K562 (cell line): Measurements from ENCODE around the gene PPP4R3B. TPM values are rescaled to one million over a fixed set of nuclear protein-coding genes. Genes with fewer than 3 reads are reported as not detected.

Experiments
- ADNP ChIP-seq: fragments of 200-800 bp; sonication (Bioruptor generic); IDR thresholded peaks from 2 replicates; pipeline ENCODE4 v1.6.1; 2016; ENCODE audit warnings: missing genetic modification characterization, missing compliant biosample characterization
- CXXC5 ChIP-seq: fragments of 250-450 bp; sonication (Bioruptor Pico); IDR thresholded peaks from 2 replicates; pipeline ENCODE4 v1.8.0; 2022; ENCODE audit warnings: inconsistent platforms, mild to moderate bottlenecking, moderate library complexity
- DPF2 ChIP-seq: fragments of 450-650 bp; IDR thresholded peaks from 2 replicates; pipeline ENCODE4 v1.6.1; 2016
- ELF4 ChIP-seq: fragments of 450-650 bp; formaldehyde crosslinking; IDR thresholded peaks from 2 replicates; pipeline ENCODE4 v1.4.0; 2022; ENCODE audit warnings: missing genetic modification characterization
- FIP1L1 ChIP-seq: fragments of 200-400 bp; formaldehyde crosslinking; IDR thresholded peaks from 2 replicates; pipeline ENCODE4 v1.6.1; 2018; ENCODE audit warnings: mild to moderate bottlenecking, low read depth, low read length; ENCODE audit not compliant: poor library complexity, severe bottlenecking
- FOSL1 ChIP-seq: fragments of 200-800 bp; sonication (Bioruptor generic); conservative IDR thresholded peaks from 2 replicates; pipeline ENCODE4 v1.6.1; 2016; ENCODE audit warnings: missing genetic modification characterization, missing compliant biosample characterization
- L3MBTL2 ChIP-seq: fragments of 450-650 bp; IDR thresholded peaks from 2 replicates; pipeline ENCODE4 v1.6.1; 2016; ENCODE audit warnings: mild to moderate bottlenecking, moderate library complexity
- MAFG ChIP-seq: fragments of 450-650 bp; conservative IDR thresholded peaks from 2 replicates; pipeline ENCODE4 v1.6.1; 2016; ENCODE audit warnings: missing genetic modification characterization, missing compliant biosample characterization
- MYBL2 ChIP-seq, 2 experiments: fragments of 450-650 bp in 1 of 2; sonication (generic) in 1 of 2; formaldehyde crosslinking in 1 of 2; IDR thresholded peaks; 2 replicates each; pipeline versions ENCODE4 v1.6.1 to v1.8.1; 2017 to 2022; ENCODE audit warnings: borderline replicate concordance in 1 of 2, inconsistent platforms in 1 of 2, low read depth in 1 of 2, mild to moderate bottlenecking in 1 of 2, missing genetic modification reagents in 1 of 2, moderate library complexity in 1 of 2
- NFE2 ChIP-seq: IDR thresholded peaks from 2 replicates; pipeline ENCODE4 v1.6.1; 2014; ENCODE audit warnings: antibody characterized with exemption, low read depth
- PHTF2 ChIP-seq: fragments of 250-450 bp; sonication (Bioruptor Pico); IDR thresholded peaks from 2 replicates; pipeline ENCODE4 v1.5.0; 2021; ENCODE audit warnings: mild to moderate bottlenecking
- POLR2H ChIP-seq: IDR thresholded peaks from 2 replicates; pipeline ENCODE4 v1.6.1; 2016; ENCODE audit warnings: missing genetic modification characterization, low read depth, mild to moderate bottlenecking, control low read depth, missing compliant biosample characterization, moderate library complexity
- SLC30A9 ChIP-seq: fragments of 250-450 bp; sonication (Bioruptor Pico); IDR thresholded peaks from 2 replicates; pipeline ENCODE4 v1.8.0; 2022; ENCODE audit warnings: mild to moderate bottlenecking, moderate library complexity
- SMAD2 ChIP-seq: fragments of 150-350 bp; IDR thresholded peaks from 2 replicates; pipeline ENCODE4 v1.6.1; 2014; ENCODE audit warnings: low read depth, mild to moderate bottlenecking, low read length
- SMARCA4 ChIP-seq: fragments of 450-650 bp; IDR thresholded peaks from 2 replicates; pipeline ENCODE4 v1.6.1; 2016
- SMARCC2 ChIP-seq: fragments of 450-650 bp; IDR thresholded peaks from 2 replicates; pipeline ENCODE4 v1.6.1; 2017; ENCODE audit warnings: antibody characterized with exemption, moderate library complexity, mild to moderate bottlenecking, low read depth
- TRIM24 ChIP-seq, 2 experiments: fragments of 450-650 bp; IDR thresholded peaks; 2 replicates each; pipeline ENCODE4 v1.6.1; 2016
- ZKSCAN3 ChIP-seq: fragments of 250-450 bp; sonication (Bioruptor Pico); IDR thresholded peaks from 2 replicates; pipeline ENCODE4 v1.4.0; 2020
- ZNF121 ChIP-seq: sonication (generic); formaldehyde crosslinking; conservative IDR thresholded peaks from 2 replicates; pipeline ENCODE4 v1.8.0; 2022; ENCODE audit warnings: missing genetic modification reagents
- ZNF23 ChIP-seq: fragments of 250-450 bp; sonication (Bioruptor Pico); IDR thresholded peaks from 2 replicates; pipeline ENCODE4 v1.4.0; 2020; ENCODE audit warnings: mild to moderate bottlenecking
- ZNF77 ChIP-seq: fragments of 250-450 bp; sonication (Bioruptor Pico); IDR thresholded peaks from 2 replicates; pipeline ENCODE4 v1.5.0; 2020
- polyA plus RNA-seq, 8 experiments: library from polyadenylated mRNA; depleted of rRNA in 4 of 8; stranded (reverse) in 5 of 8; unstranded in 3 of 8; fragments of >200 nt; fragmentation: Nextera tagmentation in 2 of 8; fragmentation: Illumina TruSeq in 1 of 8; extraction: Ambion mirVana in 2 of 8; extraction: Trizol in 1 of 8; gene quantifications; 2 replicates each; pipeline versions ENCODE4 v1.2.1 to v1.2.3, GENCODE V29; 2011 to 2014; ENCODE audit warnings: inconsistent platforms in 1 of 8, missing spikeins in 1 of 8
- total RNA-seq, 7 experiments: library from RNA; depleted of rRNA in 6 of 7; stranded (reverse); fragments of >200 nt in 6 of 7; fragmentation: Illumina TruSeq in 2 of 7; extraction: Trizol in 2 of 7; gene quantifications; 2 replicates each; pipeline versions ENCODE4 v1.2.1 to v1.2.3, GENCODE V29; 2011 to 2021; ENCODE audit warnings: low replicate concordance in 1 of 7
- TF ChIP-seq, protein P1 (sequence below): fragments of 450-650 bp; IDR thresholded peaks from 2 replicates; pipeline ENCODE4 v1.6.1; 2014; ENCODE audit warnings: low read depth, mild to moderate bottlenecking, moderate library complexity, borderline replicate concordance
- TF ChIP-seq, protein P2 (sequence below): sonication (generic); formaldehyde crosslinking; IDR thresholded peaks from 2 replicates; pipeline ENCODE4 v1.5.0; 2020; ENCODE audit warnings: missing genetic modification reagents
- TF ChIP-seq, protein P3 (sequence below): fragments of 250-450 bp; sonication (Bioruptor Pico); IDR thresholded peaks from 2 replicates; pipeline ENCODE4 v1.5.0; 2021; ENCODE audit warnings: mild to moderate bottlenecking, moderate library complexity
- TF ChIP-seq, protein P4 (sequence below): fragments of 450-650 bp; IDR thresholded peaks from 2 replicates; pipeline ENCODE4 v1.6.1; 2016; ENCODE audit warnings: antibody characterized with exemption

PPP4R3B gene
- total and polyA plus RNA-seq, 9 of the 15 experiments (the other 6 are each of a cell fraction or from before 2014, with no cell fraction given), result 13.2 to 59.2 (median 41.9) TPM

DNA sequence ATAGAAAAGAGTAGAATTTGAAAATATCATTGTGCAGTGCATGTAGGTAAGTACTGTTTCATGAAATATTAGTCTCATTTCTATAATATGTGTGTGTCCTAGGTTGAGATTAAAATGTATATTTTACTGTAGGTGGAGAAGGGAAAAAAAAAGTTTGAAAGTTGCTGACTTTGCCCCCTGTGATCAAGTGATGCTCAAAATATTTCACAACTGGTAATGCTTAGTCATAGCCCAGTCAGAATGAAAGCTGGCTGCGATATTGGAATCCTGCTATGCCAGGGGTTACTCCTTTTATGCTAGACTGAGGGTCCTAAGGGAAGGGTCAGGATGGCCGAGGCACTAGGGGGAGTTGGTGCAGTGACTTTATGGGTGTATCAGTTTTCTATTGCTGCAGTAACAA is 117.4 kb downstream of the PPP4R3B start (continued):
- TF ChIP-seq SMARCC2 (no peak), SMARCA4 (peak; percentile 46; the same call in 1 of the 2 replicates), MAFG (tag) (peak; percentile 91), SMAD2 (no peak), POLR2H (tag) (no peak), FIP1L1 (no peak), CXXC5 (CRISPR knock-in tag) (no peak), ZNF23 (no peak), ZNF77 (no peak), ELF4 (CRISPR knock-in tag) (no peak), TRIM24 (IDR thresholded peaks at IDR 0.05) (peak; percentile 55 to 65; a peak in 3 of 4 replicates), DPF2 (peak; percentile 68; the same call in 1 of the 2 replicates), MYBL2 (IDR thresholded peaks at IDR 0.05; ENCODE audit: low read depth) (no peak), MYBL2 (CRISPR knock-in tag; IDR thresholded peaks at IDR 0.05; ENCODE audit: borderline replicate concordance) (no peak), PHTF2 (CRISPR knock-in tag) (no peak), ADNP (tag) (no peak), L3MBTL2 (no peak), FOSL1 (0 out of 2 replicates have a peak, but pooled peaks have one; percentile 30), NFE2 (peak; percentile 76), ZNF121 (no peak), SLC30A9 (CRISPR knock-in tag) (no peak), ZKSCAN3 (CRISPR knock-in tag) (no peak)
- TF ChIP-seq, protein P1, sequence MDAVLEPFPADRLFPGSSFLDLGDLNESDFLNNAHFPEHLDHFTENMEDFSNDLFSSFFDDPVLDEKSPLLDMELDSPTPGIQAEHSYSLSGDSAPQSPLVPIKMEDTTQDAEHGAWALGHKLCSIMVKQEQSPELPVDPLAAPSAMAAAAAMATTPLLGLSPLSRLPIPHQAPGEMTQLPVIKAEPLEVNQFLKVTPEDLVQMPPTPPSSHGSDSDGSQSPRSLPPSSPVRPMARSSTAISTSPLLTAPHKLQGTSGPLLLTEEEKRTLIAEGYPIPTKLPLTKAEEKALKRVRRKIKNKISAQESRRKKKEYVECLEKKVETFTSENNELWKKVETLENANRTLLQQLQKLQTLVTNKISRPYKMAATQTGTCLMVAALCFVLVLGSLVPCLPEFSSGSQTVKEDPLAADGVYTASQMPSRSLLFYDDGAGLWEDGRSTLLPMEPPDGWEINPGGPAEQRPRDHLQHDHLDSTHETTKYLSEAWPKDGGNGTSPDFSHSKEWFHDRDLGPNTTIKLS, result no peak
- TF ChIP-seq, protein P2, sequence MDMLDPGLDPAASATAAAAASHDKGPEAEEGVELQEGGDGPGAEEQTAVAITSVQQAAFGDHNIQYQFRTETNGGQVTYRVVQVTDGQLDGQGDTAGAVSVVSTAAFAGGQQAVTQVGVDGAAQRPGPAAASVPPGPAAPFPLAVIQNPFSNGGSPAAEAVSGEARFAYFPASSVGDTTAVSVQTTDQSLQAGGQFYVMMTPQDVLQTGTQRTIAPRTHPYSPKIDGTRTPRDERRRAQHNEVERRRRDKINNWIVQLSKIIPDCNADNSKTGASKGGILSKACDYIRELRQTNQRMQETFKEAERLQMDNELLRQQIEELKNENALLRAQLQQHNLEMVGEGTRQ, result no peak
- TF ChIP-seq, protein P3, sequence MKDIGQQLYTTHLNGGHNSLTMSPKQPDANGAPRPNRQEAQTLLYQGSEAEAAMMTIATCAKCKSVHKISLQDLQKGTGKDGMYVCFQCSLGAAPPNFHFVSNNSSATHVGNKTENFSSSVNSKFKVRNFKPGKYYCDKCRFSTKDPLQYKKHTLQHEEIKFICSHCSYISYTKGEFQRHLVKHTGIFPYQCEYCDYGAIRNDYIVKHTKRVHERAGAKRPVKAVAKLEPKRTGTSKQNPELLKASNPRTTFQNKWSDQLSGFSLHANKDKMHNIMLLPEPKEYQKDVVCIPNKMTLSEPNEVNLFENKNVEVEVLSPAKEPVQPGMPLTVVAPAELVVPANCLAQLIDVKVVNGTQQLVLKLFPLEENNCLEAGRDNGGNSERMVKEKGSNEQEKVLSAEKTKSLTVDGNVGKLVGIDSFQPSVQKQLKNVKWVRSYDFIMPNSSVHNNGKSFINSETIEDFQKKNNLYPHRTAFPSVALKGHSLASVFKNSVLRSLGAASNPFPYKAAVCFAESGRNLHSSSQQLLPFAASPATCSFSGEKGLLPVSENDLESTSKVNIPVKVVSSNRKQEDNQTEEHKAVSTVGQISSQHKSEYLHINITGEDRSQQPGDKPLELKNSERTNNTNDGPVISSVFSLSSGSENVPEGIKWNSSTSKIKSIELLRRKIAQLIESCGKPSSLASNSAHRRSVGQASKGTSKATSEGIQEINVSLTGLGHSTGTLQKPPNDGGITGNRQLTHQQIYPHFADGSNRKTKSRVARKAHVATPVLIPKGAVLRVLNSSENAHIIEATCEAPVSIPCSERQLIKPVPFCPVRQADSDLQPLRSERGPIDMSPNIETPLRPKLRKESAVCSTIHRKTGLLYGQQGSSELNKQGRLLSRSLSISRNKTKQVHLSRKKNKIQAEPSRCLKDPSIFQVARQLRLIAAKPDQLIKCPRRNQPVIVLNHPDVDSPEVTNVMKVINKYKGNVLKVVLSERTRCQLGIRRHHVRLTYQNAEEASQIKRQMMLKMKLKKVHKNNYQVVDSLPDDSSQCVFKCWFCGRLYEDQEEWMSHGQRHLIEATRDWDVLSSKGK (CRISPR knock-in tag), result no peak
- TF ChIP-seq, protein P4, sequence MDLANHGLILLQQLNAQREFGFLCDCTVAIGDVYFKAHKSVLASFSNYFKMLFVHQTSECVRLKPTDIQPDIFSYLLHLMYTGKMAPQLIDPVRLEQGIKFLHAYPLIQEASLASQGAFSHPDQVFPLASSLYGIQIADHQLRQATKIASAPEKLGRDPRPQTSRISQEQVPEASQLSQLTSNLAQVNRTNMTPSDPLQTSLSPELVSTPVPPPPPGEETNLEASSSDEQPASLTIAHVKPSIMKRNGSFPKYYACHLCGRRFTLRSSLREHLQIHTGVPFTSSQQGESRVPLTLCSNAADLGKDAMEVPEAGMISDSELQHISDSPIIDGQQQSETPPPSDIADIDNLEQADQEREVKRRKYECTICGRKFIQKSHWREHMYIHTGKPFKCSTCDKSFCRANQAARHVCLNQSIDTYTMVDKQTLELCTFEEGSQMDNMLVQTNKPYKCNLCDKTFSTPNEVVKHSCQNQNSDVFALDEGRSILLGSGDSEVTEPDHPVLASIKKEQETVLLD, result no peak
